HK-2 (cell line): ENCODE results near the gene SLC10A2.
"Not testable (repeated sequence)": the region's sequence is repeated elsewhere in the genome, so short reads cannot be mapped to it uniquely, and the experiment has no call there.

ENCODE experiments used
- DNase-seq: peaks from one replicate; pipeline ENCODE4 v3.0.0-alpha.2; 2018; ENCODE audit not compliant: unreplicated experiment

Gene SLC10A2, protein sequence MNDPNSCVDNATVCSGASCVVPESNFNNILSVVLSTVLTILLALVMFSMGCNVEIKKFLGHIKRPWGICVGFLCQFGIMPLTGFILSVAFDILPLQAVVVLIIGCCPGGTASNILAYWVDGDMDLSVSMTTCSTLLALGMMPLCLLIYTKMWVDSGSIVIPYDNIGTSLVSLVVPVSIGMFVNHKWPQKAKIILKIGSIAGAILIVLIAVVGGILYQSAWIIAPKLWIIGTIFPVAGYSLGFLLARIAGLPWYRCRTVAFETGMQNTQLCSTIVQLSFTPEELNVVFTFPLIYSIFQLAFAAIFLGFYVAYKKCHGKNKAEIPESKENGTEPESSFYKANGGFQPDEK

DNA sequence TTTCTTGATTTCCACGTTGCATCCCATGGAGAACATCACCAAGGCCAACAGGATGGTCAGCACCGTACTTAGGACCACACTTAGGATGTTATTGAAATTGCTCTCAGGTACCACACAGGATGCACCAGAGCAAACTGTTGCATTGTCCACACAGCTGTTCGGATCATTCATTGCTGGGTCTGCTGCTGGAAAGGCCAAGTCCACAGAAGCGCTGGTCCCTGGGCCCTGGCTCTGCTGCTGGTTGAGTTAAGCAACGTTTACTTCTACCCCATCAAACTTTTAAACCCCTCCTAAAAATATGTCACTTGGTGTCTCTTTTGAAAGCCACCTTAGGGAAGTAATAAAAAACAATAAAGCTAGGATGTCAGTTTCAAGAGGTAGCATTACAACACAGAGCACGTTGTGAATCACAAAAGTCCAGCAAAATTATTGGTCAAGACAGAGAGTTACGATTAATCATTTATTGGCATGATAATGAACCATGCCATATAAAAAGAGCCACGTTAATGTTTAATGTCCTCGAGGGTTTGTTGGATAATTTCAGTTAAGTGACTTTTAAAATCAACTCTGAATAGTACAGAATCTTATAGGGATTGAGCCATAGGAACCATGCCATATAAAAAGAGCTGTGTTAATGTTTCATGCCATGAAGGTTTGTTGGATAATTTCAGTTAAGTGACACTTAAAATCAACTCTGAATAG lies at the start of gene SLC10A2:
Gene SLC10A2, minus strand, starts transcription at position 339 of the 702 bp plus-strand sequence. Its CDS starts 168 bp downstream, at position 171.
- DNase-seq: no peak

DNA sequence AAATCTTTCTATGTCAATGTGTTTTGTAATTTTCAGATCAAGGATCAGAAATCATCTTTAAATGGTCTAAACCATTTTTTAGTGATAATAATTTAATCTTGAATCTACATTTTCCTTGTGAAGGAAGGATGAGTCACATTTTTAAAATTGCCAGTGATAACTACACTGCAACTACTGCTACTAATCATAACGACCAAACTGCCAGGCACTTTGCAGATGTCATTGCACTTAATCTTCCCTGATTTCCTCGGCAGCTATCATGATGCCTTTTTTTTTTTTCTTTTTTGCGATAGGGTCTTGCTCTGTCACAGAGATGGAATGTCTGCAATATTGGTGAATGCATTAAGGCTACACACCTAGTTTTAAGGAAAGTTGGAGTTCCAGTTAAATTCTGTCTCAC lies 41.4 kb upstream of the SLC10A2 start:
- DNase-seq: no peak

DNA sequence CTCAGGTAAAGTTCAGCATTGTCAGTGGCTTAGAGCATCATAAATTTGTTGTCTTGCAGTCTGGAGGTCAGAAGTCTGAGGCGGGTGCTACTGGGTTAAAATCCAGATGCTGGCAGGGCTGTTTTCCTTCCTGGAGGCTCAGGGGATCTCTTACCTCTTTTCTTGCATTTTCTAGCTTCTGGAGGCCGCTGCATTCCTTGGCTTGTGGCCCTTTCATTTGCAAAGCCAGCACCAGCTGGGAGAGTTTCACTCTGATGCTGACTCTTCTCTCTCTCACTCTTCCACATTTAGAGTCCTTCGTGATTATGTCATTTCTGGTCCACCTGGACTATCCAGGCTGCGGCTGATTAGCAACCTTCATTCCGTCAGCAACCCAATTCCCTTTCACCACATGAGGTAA lies 38.1 kb upstream of the SLC10A2 start:
- DNase-seq: no peak

DNA sequence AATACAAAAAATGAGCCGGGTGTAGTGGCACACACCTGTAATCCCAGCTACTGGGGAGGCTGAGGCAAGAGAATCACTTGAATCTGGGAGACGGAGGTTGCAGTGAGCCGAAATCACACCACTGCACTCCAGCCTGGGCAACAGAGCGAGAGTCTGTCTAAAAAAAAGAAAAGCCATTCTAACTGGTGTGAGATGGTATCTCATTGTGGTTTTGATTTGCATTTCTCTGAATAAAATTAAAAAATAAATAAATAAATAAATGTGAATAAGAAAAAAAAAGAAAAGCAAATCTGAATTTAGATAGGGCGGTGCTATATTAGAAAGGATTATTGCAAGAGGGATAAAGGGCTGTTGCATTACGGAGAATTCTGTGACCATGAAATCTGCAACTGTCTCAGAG lies 37.2 kb upstream of the SLC10A2 start:
- not testable (repeated sequence) for DNase-seq

DNA sequence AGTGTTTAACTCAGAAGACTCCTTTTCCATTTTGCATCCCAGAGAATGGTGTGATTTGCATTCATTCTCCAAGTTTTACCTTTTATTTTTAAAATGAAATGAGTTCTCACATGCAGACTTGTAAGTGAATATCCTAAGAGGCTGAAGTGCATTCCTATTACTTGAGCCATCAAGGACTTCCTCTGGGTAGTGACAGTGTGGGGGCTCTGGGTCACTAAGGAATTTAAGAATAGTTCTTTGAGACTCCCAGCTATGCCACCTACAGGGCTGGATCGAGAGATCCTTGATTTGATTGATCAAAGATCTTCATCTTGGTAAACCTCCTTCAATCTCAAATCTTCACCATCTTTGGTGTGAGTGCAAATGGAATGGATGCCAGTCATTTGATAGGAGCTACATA lies 36.3 kb upstream of the SLC10A2 start:
- DNase-seq: no peak

DNA sequence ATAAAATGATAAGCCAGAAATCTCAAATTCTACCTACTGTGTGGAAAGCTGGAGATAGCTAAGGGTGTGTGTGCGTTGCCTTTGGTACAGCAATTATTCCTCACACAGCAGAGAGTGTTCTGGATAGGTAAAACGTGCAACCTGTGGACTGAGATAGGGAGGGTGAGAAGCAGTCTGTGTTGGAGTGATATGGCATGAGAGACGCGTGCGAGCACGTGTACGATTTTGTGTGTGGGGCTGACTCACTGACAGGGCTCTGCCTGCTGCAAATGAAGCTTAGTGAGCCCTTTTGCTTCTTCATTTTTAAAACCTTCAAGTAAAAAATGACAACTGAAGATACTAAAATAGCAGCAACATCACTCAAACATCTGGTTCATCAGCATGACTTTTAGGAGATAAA lies 35.7 kb upstream of the SLC10A2 start:
- DNase-seq: no peak

DNA sequence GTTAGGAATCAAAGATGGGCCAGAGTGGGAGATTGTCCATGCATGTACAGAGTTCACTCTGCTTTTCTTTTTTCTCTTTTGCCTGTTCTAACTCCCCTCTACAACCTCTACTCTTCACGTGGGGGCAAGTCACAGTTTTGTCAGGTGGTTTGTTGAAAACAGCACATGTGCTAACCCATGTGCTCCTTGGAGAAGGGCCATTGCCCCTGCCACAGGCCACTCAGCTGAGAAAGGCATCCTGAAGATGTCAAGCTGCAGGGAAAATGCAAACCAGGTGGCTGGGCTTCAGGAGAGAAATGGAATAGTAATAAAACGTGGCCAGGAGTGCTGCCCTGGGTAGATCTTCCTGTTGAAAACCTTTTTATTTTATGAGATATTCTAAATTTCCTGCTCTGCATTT lies 35.3 kb upstream of the SLC10A2 start:
- DNase-seq: no peak

DNA sequence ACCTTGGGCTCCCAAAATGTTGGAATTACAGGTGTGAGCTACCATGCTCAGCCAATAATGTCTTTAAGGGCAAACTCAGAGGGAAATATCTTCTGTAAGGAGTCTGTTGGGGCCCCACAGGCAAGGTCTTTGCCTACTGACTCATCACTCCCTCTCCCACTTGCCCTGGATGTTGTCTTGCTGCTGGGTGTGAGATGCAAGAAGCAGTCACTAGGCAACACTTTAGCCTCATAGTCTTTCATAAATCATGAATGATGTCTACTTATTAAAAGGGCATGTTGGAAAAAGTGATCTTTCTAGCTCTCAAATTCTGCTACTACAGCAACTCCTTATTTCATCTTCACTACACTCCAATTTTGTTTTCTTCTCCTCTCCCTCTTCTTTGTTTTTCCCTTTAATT lies 34.6 kb upstream of the SLC10A2 start:
- DNase-seq: no peak

DNA sequence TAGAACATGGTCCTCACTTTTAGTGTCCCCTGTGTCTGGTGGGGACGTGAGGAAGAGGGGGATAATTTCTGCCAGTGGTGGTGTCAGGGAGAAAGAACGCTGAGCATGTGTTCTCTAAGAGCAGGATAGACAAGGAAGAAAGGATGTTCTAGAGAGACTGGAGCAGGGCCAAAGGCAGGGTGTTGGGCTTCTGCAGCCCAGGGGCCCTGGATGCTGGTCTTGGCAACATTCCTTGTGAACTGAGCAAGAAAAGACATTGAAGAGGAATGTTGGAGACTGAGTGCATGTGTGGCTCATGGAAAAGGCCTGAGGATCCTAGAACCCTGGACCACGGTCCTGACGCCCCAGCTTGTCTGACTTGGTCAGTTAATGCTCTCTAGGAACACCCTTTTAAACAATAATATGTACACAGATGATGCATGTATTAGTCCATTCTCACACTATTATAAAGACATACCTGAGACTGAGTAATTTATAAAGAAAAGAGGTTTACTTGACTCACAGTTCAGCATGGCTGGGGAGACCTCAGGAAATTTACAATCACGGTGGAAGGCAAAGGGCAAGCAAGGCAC lies 33.6 kb upstream of the SLC10A2 start:
- DNase-seq: no peak

DNA sequence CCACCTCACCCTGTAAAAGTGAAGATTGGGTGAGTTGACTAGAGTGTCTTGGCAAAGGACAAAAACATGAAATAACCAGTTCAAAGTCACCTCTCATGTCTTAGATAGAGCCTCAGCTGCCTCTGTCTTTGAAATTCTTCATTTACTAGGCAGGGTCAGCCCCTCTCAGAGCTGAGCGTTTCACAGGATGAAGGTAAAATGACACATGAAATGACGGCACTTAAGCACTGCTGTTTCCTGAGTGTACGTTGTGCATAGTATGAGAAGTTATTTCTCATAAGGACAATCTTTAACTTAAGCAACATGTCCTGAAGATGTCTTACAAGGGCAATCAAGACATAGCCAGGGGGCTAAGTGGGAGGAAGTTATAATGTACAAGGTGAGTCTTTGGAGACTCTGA lies 32.3 kb upstream of the SLC10A2 start:
- no peak for DNase-seq

DNA sequence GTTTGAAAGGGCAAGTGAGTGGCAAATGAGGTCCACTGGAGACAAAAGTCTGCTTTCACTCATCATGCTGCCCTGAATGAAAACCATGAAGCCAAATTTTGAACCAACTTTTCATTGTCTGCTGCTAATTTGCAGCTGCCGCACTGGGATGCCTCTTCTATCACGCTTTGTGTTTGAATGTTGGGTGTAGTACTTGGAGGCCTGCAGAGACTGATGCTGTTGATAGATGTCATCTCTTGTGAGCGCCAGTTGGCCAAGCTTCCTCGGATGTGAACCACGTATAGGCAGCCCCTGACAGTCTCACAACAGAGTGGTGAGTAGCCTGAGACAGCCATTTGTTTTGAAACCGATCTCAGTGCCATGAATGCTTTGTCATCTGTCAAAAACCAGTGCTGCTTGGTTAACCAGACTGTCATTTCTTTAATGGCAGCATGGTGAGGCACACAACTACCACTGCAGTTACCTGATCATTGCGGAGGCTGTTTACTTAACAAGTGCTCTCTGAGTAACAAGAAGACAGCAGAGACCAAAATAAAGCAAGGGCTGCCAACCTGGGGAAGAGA lies 31.2 kb upstream of the SLC10A2 start:
- DNase-seq: no peak

DNA sequence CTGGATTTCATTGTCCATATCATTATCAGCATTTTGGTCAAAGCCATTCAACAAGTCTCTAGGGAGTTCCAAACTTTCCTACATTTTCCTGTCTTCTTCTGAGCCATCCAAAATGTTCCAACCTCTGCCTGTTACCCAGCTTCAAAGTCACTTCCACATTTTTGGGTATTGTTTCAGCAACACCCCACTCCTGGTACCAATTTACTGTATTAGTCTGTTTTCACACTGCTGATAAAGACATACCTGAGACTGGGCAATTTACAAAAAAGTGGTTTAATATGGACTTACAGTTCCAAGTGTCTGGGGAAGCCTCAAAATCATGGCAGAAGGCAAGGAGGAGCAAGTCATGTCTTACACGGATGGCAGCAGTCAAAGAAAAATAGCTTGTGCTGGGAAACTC lies 27.4 kb upstream of the SLC10A2 start:
- not testable (repeated sequence) for DNase-seq

DNA sequence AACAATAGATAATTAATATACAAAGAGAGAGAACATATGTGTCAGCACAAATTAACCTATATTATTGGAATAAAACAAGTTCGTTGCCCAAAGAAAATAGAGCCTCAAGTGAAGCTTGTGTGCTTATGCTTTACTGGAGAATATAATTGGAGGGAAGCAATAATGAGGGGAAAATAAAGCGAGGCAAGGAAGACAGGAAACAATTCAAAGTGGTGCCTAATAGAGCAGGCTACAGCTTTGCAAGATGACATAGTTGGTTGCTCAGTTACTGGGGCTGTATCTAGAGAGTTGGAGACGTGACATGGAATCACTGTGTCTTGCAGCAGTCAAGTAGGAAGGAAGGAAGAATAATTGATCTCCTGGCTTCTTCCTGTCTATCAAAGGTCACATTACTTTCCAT lies 21.1 kb upstream of the SLC10A2 start:
- no peak for DNase-seq

DNA sequence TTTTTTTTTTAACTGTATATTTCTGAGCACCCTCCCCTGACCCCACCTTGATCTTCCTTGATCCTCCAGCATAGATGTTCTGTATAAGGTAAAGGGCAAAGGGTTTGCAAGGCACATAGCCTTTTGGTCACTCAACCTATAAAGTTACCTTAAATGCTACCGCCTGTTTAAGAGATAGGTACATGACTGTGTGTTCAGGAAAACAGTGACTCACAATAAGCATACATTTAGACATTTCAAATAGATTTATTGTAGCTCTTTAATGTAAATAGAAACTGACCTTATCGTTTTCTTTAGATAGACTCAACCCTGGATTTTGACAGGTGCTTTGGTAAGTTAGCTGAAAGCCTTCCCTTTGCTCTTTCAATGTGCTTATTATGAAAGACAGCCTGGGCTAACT lies 15.2 kb upstream of the SLC10A2 start:
- no peak for DNase-seq

DNA sequence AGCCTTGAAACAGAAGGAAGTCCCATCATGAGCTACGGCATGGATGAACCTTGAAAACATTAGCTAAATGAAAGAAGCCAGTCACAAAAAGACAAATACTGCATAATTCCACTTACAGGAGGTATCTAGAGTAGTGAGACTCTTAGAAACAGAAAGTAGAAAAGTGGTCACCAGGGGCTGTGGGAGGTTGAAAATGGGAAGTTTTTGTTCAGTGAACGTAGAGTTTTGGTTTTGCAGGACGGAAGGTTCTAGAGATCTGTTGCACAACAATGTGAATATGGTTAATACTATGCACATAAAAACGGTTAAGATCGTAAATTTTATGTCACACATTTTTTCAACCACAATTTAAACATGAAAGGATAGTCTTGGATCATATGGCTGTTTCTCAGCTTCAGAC lies 11.9 kb upstream of the SLC10A2 start:
- DNase-seq: no peak

DNA sequence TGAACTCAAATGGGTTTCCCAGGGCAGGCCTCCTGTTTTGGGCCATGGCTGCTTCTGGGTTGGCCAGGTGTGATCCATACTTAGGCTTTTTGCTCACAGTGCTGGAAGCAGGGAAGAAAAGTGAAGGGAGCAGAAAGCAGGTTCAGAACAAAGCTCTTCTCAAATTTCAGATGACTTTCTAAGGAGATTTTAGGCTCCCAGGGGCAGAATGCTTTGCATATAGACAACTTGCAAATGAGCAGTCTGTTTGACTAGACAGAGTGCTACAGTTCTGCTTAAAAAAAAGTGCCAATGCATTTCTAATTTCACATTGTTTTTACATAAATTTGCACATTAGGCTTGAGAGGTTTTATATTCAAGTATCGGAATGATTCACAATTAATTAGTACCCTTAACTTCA lies 2.6 kb upstream of the SLC10A2 start:
- no peak for DNase-seq

DNA sequence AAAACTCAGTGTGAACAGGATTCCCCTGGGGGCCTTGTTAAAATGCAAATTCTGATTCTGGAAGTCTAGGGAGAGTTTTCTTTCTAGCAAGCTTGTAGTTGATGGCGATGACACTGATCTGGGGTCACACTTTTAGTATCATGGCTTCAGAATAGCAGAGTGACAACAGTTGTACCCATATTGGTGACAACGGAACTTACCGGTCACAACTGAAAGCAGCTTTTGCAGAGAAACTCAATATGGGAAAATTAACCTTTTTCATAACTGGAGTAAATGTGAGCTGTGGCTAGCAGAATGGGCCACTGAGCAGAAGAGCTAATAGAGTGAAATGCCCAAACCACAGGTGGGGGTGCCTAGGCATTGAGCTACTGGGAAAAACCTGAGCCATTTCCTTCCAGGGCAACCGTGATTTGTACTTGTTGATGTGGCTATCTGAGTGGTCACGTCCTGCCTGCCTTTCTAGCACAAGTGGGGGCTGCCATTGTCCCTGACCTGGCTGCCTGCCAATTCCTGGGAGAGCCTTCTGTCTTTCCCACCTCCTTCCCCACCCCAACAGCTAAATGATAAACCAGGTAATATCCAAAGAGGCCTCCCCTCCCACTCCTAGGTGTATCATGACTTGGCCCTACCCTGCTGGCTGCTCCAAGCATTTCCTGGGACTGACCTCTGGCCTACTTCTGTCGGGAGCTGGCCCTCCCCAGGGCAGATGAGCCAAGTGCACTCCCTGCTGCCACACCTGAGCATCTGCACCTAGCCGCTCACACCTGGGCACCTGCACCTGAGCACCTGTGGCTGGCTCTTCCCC lies 1.7 kb upstream of the SLC10A2 start:
- DNase-seq: no peak

DNA sequence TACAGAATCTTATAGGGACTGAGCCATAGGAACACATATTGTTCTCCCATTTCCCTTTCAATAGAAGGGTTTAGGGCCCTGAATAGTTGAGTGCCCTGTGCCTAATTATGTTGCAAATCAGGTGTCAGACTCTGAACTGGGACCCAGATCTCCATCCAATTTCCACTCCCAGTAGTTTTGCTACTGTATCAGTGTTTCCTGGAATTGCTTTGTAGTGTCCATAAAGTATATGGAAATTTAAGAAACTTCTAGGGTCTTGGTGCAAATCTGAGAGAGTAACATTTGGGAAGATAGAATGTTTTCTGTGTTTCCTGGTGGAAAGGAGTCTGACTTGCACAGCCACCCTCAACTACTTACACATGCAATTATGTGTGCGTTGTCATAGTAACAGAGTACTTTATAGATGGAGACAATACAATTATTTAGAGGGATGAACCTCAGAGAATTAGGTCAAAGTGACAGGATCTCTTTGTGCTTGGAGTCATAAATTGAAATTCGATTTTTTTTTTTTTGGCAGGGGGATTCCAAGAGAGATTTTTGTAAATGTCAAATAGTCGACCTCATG lies 646 bp upstream of the SLC10A2 start:
- no peak for DNase-seq

DNA sequence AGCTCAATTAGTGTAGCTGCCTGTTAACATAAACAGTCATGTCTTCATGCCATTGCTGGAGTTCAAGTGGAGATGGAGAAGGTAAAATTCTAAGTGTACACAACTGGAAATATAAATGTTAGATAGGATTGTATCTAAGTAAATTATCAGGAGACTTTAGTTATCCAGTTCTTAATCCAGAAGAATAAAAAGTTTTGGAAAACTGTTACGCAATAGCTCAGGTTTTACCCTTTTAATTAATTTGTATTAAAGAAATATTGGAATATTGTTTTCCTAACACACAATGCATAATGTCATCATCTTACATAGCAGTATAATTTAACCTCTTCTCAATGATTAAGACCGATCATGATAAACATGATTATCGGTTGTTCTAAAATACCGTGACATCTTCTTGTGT lies 2.8 kb downstream of the SLC10A2 start:
- no peak for DNase-seq

DNA sequence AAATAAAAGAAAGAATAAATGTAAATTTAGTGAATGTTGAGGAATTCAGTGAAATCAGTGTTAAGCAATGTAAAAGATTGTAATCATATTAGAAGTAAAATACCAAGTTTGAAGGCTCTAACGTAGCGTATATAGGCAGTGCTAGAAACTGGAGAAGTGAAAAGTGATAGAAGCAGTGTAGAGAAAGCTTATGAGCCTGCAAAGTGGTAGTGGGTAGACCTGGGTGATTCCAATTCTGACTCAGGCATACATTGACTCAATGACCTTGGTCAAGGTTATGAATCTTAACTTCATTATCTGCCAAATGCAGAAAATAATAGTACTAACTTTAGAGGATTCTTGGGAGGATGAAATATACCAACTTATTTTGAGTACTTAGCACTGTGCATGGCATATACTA lies 4.1 kb downstream of the SLC10A2 start:
- DNase-seq: no peak

DNA sequence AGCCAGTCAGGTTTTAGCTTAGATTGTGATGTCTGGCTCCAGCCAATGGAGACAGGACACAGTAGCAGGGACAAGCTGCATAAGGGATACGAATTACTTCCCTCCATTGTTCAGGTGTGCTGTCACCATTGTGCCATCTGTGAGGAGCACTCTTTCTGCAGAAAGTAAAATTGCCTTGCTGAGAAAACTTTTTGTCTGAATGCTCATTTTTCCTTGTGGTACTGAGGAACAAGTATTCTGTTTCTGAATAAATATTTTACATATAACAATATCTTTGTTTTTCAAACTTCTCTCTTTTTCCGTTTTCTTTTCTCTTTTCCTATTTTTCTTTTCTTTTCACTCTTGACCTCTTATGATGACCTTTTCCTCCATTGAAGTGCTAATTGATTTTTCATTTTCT lies 10.2 kb downstream of the SLC10A2 start:
- DNase-seq: no peak

DNA sequence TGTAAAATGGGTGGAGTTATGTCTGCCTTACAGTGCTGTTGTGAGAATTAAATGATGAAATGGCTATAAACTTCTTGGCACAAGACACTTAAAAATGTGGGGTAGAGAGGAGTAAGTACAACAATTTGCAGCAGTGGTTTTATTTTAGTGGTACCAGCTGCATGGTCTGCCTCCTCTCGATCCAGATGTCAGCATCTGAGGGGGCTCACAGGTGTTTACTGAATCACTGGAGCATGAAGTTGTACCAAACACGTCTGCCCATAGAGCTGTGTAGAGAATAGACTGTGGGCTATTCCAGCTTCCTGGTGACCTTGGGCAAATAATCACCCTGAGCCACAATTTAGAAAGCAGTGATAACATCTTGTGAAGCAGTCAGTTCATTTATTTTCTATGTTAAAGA lies 11.1 kb downstream of the SLC10A2 start:
- DNase-seq: no peak
